B cell (primary cell): ENCODE data around the gene MSGN1. TPM values are rescaled to one million over a fixed set of nuclear protein-coding genes. Genes with fewer than 3 reads are reported as not detected.

ENCODE experiments used
- ATAC-seq: fragments of 200-7000 bp; cut with Tn5 transposase; one replicate; pipeline ENCODE4 v1.10.0; 2021; ENCODE audit warnings: low read depth, mild to moderate bottlenecking, moderate number of reproducible peaks, moderate library complexity
- CTCF ChIA-PET: fragments of 350-600 bp; sonication (Branson Sonifier 250); formaldehyde crosslinking; loops from one replicate; lab custom pipeline; 2021; ENCODE audit warnings: antibody characterized with exemption, inconsistent platforms; lab: Charles Lee
- POLR2A ChIA-PET: fragments of 350-600 bp; sonication (Branson Sonifier 250); formaldehyde crosslinking; loops from one replicate; lab custom pipeline; 2021; ENCODE audit warnings: antibody characterized with exemption; lab: Charles Lee
- DNase-seq: peaks from one replicate; pipeline ENCODE4 v3.0.0; 2013
- H2AFZ ChIP-seq: 2 replicates; pipeline ENCODE4 v1.6.1; 2012; ENCODE audit warnings: mild to moderate bottlenecking, low read depth, low read length; ENCODE audit not compliant: insufficient read depth, poor library complexity, severe bottlenecking
- H3K27ac ChIP-seq, 2 donors: 1 replicate in 1 of 2; 2 replicates in 1 of 2; pipeline ENCODE4 v1.5.1; 2012 to 2013; ENCODE audit warnings: low read length in 2 of 2, mild to moderate bottlenecking in 2 of 2, moderate library complexity in 1 of 2
- H3K27me3 ChIP-seq, 4 experiments: fragments of 200-600 bp in 1 of 4; sonication (generic) in 1 of 4; replicated peaks in 1 of 4; 1 replicate in 2 of 4; 2 replicates in 2 of 4; pipeline versions ENCODE4 v1.6.1 to v1.7.0; 2013 to 2016; ENCODE audit warnings: low read length in 3 of 4, mild to moderate bottlenecking in 2 of 4, mixed read lengths in 1 of 4, moderate library complexity in 1 of 4; ENCODE audit not compliant: insufficient read depth in 4 of 4, control insufficient read depth in 3 of 4; ENCODE audit errors: control extremely low read depth in 1 of 4
- H3K36me3 ChIP-seq, 2 experiments: replicated peaks in 1 of 2; 1 replicate in 1 of 2; 2 replicates in 1 of 2; pipeline versions ENCODE4 v1.6.1 to v1.7.1; 2013; ENCODE audit warnings: low read length in 1 of 2; ENCODE audit not compliant: insufficient read depth in 2 of 2, control insufficient read depth in 1 of 2; ENCODE audit errors: control extremely low read depth in 1 of 2, extremely low read depth in 1 of 2
- H3K4me1 ChIP-seq, 2 donors: fragments of 200-600 bp in 1 of 2; sonication (generic) in 1 of 2; 1 replicate in 1 of 2; 2 replicates in 1 of 2; pipeline versions ENCODE4 v1.5.1 to v1.6.1; 2013 to 2017; ENCODE audit warnings: low read length in 2 of 2; ENCODE audit not compliant: control insufficient read depth in 2 of 2, insufficient read depth in 2 of 2
- H3K4me2 ChIP-seq: replicated peaks from 2 replicates; pipeline ENCODE3; 2012; ENCODE audit warnings: mild to moderate bottlenecking, low read depth, low read length; ENCODE audit not compliant: poor library complexity, severe bottlenecking
- H3K4me3 ChIP-seq, 5 experiments: fragments of 200-600 bp in 1 of 5; sonication (generic) in 1 of 5; 1 replicate in 3 of 5; 2 replicates in 2 of 5; pipeline versions ENCODE4 v1.5.1 to v1.7.0; 2011 to 2016; ENCODE audit warnings: low read length in 4 of 5, mild to moderate bottlenecking in 4 of 5, low read depth in 2 of 5, control low read depth in 1 of 5, moderate library complexity in 1 of 5; ENCODE audit not compliant: insufficient read depth in 1 of 5; ENCODE audit errors: control extremely low read depth in 1 of 5, extremely low read depth in 1 of 5
- H3K79me2 ChIP-seq: fragments of 200-600 bp; sonication (generic); one replicate; pipeline ENCODE4 v1.6.0; 2016; ENCODE audit warnings: low read length; ENCODE audit not compliant: control insufficient read depth, insufficient read depth
- H3K9ac ChIP-seq: fragments of 200-600 bp; sonication (generic); 2 replicates; pipeline ENCODE4 v1.6.1; 2017; ENCODE audit warnings: mild to moderate bottlenecking, low read length, moderate library complexity
- H3K9me3 ChIP-seq, 3 donors: one replicate each; pipeline versions ENCODE4 v1.6.1 to v1.7.1; 2013; ENCODE audit warnings: low read length in 2 of 3; ENCODE audit not compliant: control insufficient read depth in 2 of 3, insufficient read depth in 1 of 3; ENCODE audit errors: control extremely low read depth in 1 of 3
- H4K20me1 ChIP-seq: 2 replicates; pipeline ENCODE4 v1.6.0; 2012; ENCODE audit warnings: mild to moderate bottlenecking, low read length; ENCODE audit not compliant: insufficient read depth, control insufficient read depth, poor library complexity, severe bottlenecking
- H3K27ac Mint-ChIP-seq: one replicate; pipeline ENCODE4 v1.8.0; 2021; ENCODE audit warnings: mixed read lengths
- H3K27me3 Mint-ChIP-seq: one replicate; pipeline ENCODE4 v1.8.0; 2021; ENCODE audit warnings: mixed read lengths
- H3K4me1 Mint-ChIP-seq: one replicate; pipeline ENCODE4 v1.8.0; 2021; ENCODE audit warnings: mixed read lengths
- H3K4me3 Mint-ChIP-seq: one replicate; pipeline ENCODE4 v1.8.0; 2021; ENCODE audit warnings: mixed read lengths
- H3K9me3 Mint-ChIP-seq: one replicate; pipeline ENCODE4 v1.8.0; 2022; ENCODE audit warnings: mixed read lengths; ENCODE audit not compliant: insufficient read depth
- CTCF ChIP-seq: fragments of 200-600 bp; IDR thresholded peaks from one replicate; pipeline ENCODE4 v1.8.0; 2022; ENCODE audit warnings: antibody characterized with exemption, mild to moderate bottlenecking
- EZH2 ChIP-seq: IDR thresholded peaks from 2 replicates; pipeline ENCODE4 v1.6.1; 2012; ENCODE audit warnings: borderline replicate concordance, low read depth, mild to moderate bottlenecking, moderate library complexity, low read length; ENCODE audit not compliant: insufficient read depth, poor library complexity, severe bottlenecking
- WGBS: methylation state at CpG from one replicate; pipeline ENCODE4 v1.1.5; 2013; ENCODE audit warnings: missing lambda C conversion rate; ENCODE audit not compliant: insufficient coverage; 5-methylcytosine and 5-hydroxymethylcytosine counted together
- intact Hi-C: fragments of 100-400 bp; cut with micrococcal nuclease; formaldehyde crosslinking; loops from one replicate; pipeline ENCODE4 v1.10.0; 2022
- polyA plus RNA-seq: library from polyadenylated mRNA; depleted of rRNA; stranded (reverse); fragments of >200 nt; gene quantifications from 2 replicates; pipeline ENCODE4 v1.2.3, GENCODE V29; 2012
- total RNA-seq, 2 donors: library from RNA; stranded (reverse); fragments of 120-200 nt in 1 of 2; gene quantifications; 1 replicate in 1 of 2; 2 replicates in 1 of 2; pipeline versions ENCODE4 v1.2.3 to v1.2.4, GENCODE V29; 2013 to 2022

Gene MSGN1
- total and polyA plus RNA-seq, 2 donors (not counting 1 experiment from before 2014, with no cell fraction given), result not detected

GRCh38 chr2:17849275-17849674 lies 33.0 kb downstream of the MSGN1 start:
- Histone ChIP-seq H3K27ac (no peak overlapping the region), H3K4me1 (peaks cover 0 to 5% of the 10 kb centered on the region in 2 donors), H3K36me3 (no peaks in the 10 kb centered on the region), H3K9ac (no peak overlapping the region), H3K4me2 (no peak overlapping the region), H2AFZ (no peak overlapping the region), H3K79me2 (no peaks in the 10 kb centered on the region), H3K27me3 (no peaks in the 10 kb centered on the region), H3K4me3 (no peak overlapping the region), H4K20me1 (no peaks in the 10 kb centered on the region), H3K9me3 (no peaks in the 10 kb centered on the region)
- peaks cover 3% of the 10 kb centered on the region for H3K27me3 Mint-ChIP-seq
- intact Hi-C loops, result no loop called here
- no peak overlapping the region for H3K27ac Mint-ChIP-seq
- TF ChIP-seq EZH2 (no peak), CTCF (no peak)
- ATAC-seq, result no peak
- POLR2A ChIA-PET, result no interaction called here
- DNase-seq, result no peak
- H3K4me1 Mint-ChIP-seq, result peaks cover 5% of the 10 kb centered on the region
- no peaks in the 10 kb centered on the region for H3K9me3 Mint-ChIP-seq
- CTCF ChIA-PET, result interaction anchor here (0.9 to 2.1 kb wide), 4 partner anchors 130 to 528 kb away, joined by 3 to 7 read pairs (median 4); no protein-coding TSS in a partner anchor
- H3K4me3 Mint-ChIP-seq, result no peak overlapping the region
- WGBS, result 99% methylated on average over 4 of the region's 5 CpGs

- Mint-ChIP-seq H3K27me3 (peaks cover 3% of the 10 kb centered on the region), H3K4me3 (no peak overlapping the region), H3K9me3 (no peaks in the 10 kb centered on the region), H3K4me1 (peaks cover 5% of the 10 kb centered on the region), H3K27ac (no peak overlapping the region)
- ATAC-seq (no peak), DNase-seq (no peak)
- Histone ChIP-seq H3K27me3 (no peaks in the 10 kb centered on the region), H3K9ac (no peak overlapping the region), H4K20me1 (no peaks in the 10 kb centered on the region), H3K27ac (no peak overlapping the region), H2AFZ (no peak overlapping the region), H3K4me2 (no peak overlapping the region), H3K79me2 (no peaks in the 10 kb centered on the region), H3K36me3 (no peaks in the 10 kb centered on the region), H3K4me1 (peaks cover 0 to 5% of the 10 kb centered on the region in 2 donors), H3K9me3 (no peaks in the 10 kb centered on the region), H3K4me3 (no peak overlapping the region)
- intact Hi-C loops, result no loop called here
- WGBS, result 96% methylated on average over 4 of the region's 4 CpGs
- TF ChIP-seq EZH2, result no peak
- TF ChIP-seq CTCF, result no peak
- POLR2A ChIA-PET, result no interaction called here
- CTCF ChIA-PET, result interaction anchor here (0.8 to 3.4 kb wide), 7 partner anchors 69 to 529 kb away, joined by 3 to 21 read pairs (median 9); no protein-coding TSS in a partner anchor
Measured at GRCh38 chr2:17850151-17850550, 33.9 kb downstream of the MSGN1 start.
